ENCODE data around the gene SYNJ2.

DNA sequence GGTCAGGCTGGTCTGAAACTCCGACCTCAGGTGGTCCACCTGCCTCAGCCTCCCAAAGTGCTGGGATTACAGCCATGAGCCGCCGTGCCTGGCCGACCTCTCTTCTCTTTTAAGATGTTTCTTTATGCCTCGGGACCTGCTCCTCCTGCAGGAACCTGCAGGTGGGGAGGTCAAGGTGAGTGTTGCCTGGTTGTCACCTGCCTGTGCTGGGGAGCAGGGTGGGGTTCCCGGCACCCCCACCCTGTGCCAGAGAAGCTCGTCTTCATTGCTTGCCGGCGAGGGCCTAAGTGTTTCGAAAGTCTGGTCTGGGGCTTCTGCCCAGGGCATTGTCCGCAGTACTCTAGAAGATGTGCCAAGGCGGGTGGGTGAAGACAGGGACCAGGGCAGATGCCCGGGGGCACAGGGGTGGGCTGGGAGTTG is 36.0 kb downstream of the SYNJ2 start:
- TF ChIP-seq, protein P1, sequence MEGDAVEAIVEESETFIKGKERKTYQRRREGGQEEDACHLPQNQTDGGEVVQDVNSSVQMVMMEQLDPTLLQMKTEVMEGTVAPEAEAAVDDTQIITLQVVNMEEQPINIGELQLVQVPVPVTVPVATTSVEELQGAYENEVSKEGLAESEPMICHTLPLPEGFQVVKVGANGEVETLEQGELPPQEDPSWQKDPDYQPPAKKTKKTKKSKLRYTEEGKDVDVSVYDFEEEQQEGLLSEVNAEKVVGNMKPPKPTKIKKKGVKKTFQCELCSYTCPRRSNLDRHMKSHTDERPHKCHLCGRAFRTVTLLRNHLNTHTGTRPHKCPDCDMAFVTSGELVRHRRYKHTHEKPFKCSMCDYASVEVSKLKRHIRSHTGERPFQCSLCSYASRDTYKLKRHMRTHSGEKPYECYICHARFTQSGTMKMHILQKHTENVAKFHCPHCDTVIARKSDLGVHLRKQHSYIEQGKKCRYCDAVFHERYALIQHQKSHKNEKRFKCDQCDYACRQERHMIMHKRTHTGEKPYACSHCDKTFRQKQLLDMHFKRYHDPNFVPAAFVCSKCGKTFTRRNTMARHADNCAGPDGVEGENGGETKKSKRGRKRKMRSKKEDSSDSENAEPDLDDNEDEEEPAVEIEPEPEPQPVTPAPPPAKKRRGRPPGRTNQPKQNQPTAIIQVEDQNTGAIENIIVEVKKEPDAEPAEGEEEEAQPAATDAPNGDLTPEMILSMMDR (IDR thresholded peaks at IDR 0.05; ENCODE audit: insufficient read depth, low read depth, low read length) = no peak
- TF ChIP-seq EZH2 (IDR thresholded peaks at IDR 0.05; ENCODE audit: insufficient read depth, low read length) = no peak

Data from astrocyte (in vitro differentiated cells and primary cell).